Regular cardiac myocyte (primary cell): ENCODE results near the gene PPFIBP2. TPM values are rescaled to one million over a fixed set of nuclear protein-coding genes. Genes with fewer than 3 reads are reported as not detected.

Experiments used
- total RNA-seq: library from RNA; depleted of rRNA; stranded (reverse); fragments of >200 nt; gene quantifications from 2 replicates; pipeline ENCODE4 v1.2.3, GENCODE V29; 2014

Gene PPFIBP2
- total RNA-seq = 13.8 and 20.3 TPM in 2 replicates

DNA sequence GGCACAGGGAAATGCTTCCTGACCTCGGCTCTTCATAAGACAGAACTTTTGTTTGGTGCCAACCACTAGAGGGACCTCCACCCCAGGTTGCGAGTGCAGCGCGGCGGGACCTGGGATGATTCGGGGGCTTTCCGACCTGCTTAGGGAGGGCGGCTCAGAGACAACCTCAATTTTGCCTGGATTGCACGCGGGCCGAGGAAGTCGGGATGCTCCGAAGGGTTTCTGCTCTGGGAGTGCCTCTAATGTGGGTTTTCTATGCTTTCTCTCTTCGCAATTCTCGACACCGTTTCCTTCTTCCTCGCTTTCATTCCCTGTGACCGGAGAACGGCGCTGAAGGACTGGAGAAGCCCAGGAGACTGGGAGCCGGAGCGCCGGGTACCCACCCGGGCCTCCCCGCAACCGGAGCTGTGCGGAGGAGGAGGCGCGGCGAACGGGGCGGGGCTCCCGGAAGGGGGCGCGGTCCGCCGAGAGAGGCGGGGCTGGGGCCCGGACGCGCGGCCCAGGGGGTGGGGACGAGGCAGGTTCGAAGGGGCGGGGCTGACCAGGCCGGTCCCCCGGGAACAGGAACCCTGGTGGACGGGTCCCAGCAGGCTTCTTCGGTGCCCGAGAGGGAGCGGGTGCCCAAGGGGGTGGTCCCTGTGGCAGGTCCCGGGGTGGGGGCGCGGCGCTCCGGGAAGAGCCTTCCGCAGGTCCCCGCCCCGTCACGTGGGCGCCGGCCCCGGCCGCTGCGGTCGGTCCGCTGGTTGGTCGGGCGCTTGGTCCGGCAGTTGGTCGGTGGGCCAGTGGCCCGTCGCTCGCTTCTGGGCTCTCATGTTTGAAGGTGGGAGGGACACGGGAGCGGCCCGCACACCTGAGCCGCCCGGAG is at the start of gene PPFIBP2:
PPFIBP2 (plus strand) TSS at position 766 of the 865 bp plus-strand sequence. CDS start 35,477 bp downstream, outside the sequence.

GRCh38 chr11:7485186-7486097 is 28.4 kb upstream of the PPFIBP2 start, which contains the start of gene OLFML1:
TSS of gene OLFML1 (plus strand) at chr11:7485506. CDS start at chr11:7485876, 370 bp downstream.

GRCh38 chr11:7672960-7673723 is 159.3 kb downstream of the PPFIBP2 start, which contains the start of gene CYB5R2:
TSS of gene CYB5R2 (minus strand) at chr11:7673500. CDS start at chr11:7672825, 675 bp downstream.

Other genes starting within 250 kb of the PPFIBP2 start
- gene OLFML1, start 28.5 kb upstream of the PPFIBP2 start, total RNA-seq = 5.9 and 10.7 TPM in 2 replicates
- 3.4 and 11.5 TPM in 2 replicates for gene CYB5R2, start 159.5 kb downstream of the PPFIBP2 start, total RNA-seq
- gene OVCH2, start 192.5 kb downstream of the PPFIBP2 start, total RNA-seq = not detected in 2 replicates